Progenitor cell of endocrine pancreas (in vitro differentiated cells): Measurements from ENCODE around the gene HGFAC. TPM values are rescaled to one million over a fixed set of nuclear protein-coding genes. Genes with fewer than 3 reads are reported as not detected.

Source experiments
- DNase-seq: peaks from one replicate; pipeline ENCODE4 v3.0.0; 2021; ENCODE audit warnings: low spot score; ENCODE audit not compliant: unreplicated experiment
- H3K27ac Mint-ChIP-seq: 2 replicates; pipeline ENCODE4 v1.8.0; 2021; ENCODE audit warnings: mild to moderate bottlenecking, moderate library complexity, mixed read lengths
- H3K27me3 Mint-ChIP-seq: 2 replicates; pipeline ENCODE4 v1.8.0; 2021; ENCODE audit warnings: mixed read lengths
- H3K36me3 Mint-ChIP-seq: 2 replicates; pipeline ENCODE4 v1.8.0; 2022; ENCODE audit warnings: mixed read lengths; ENCODE audit not compliant: insufficient read depth
- H3K4me1 Mint-ChIP-seq: 2 replicates; pipeline ENCODE4 v1.8.0; 2021; ENCODE audit warnings: low read depth, mixed read lengths
- H3K4me3 Mint-ChIP-seq: 2 replicates; pipeline ENCODE4 v1.8.0; 2021; ENCODE audit warnings: low read depth, mild to moderate bottlenecking, moderate library complexity, mixed read lengths
- H3K9me3 Mint-ChIP-seq: 2 replicates; pipeline ENCODE4 v1.8.0; 2021; ENCODE audit warnings: low read depth, mixed read lengths
- CTCF ChIP-seq: fragments of 200-600 bp; sonication (generic); IDR thresholded peaks from one replicate; pipeline ENCODE4 v1.5.0; 2021; ENCODE audit warnings: antibody characterized with exemption, mild to moderate bottlenecking; ENCODE audit not compliant: unreplicated experiment
- total RNA-seq: library from RNA; stranded (reverse); gene quantifications from 2 replicates; pipeline ENCODE4 v1.2.1, GENCODE V29; 2021

The HGFAC gene
- total RNA-seq, 1 donor from 2014 or later = 7.5 TPM

GRCh38 chr4:3475041-3475712 lies 33.4 kb downstream of the HGFAC start:
- Mint-ChIP-seq H3K36me3 (no peaks in the 10 kb centered on the region), H3K27me3 (peaks cover 31% of the 10 kb centered on the region), H3K27ac (no peak overlapping the region), H3K4me3 (no peak overlapping the region), H3K4me1 (no peaks in the 10 kb centered on the region), H3K9me3 (no peaks in the 10 kb centered on the region)
- no peak for DNase-seq
- TF ChIP-seq CTCF = no peak

- Mint-ChIP-seq H3K4me3 (no peak overlapping the region), H3K4me1 (no peaks in the 10 kb centered on the region), H3K27ac (no peak overlapping the region), H3K9me3 (no peaks in the 10 kb centered on the region), H3K27me3 (peaks cover 28% of the 10 kb centered on the region), H3K36me3 (no peaks in the 10 kb centered on the region)
- no peak for DNase-seq
- TF ChIP-seq CTCF = no peak
These were observed 34.0 kb downstream of the HGFAC start for GRCh38 chr4:3475713-3476260.

- no peak overlapping the region for H3K27ac Mint-ChIP-seq
- peaks cover 28% of the 10 kb centered on the region for H3K27me3 Mint-ChIP-seq
- H3K9me3 Mint-ChIP-seq = no peaks in the 10 kb centered on the region
- H3K36me3 Mint-ChIP-seq = no peaks in the 10 kb centered on the region
- peaks cover 2% of the 10 kb centered on the region for H3K4me1 Mint-ChIP-seq
- DNase-seq = no peak
- no peak overlapping the region for H3K4me3 Mint-ChIP-seq
- TF ChIP-seq CTCF = no peak
These were observed 34.6 kb downstream of the HGFAC start for GRCh38 chr4:3476341-3476747.

- Mint-ChIP-seq H3K4me1 (peaks cover 2% of the 10 kb centered on the region), H3K9me3 (no peaks in the 10 kb centered on the region), H3K4me3 (no peak overlapping the region), H3K27me3 (peaks cover 31% of the 10 kb centered on the region), H3K36me3 (no peaks in the 10 kb centered on the region), H3K27ac (no peak overlapping the region)
- no peak for TF ChIP-seq CTCF
- no peak for DNase-seq
These were observed 35.4 kb downstream of the HGFAC start for GRCh38 chr4:3476936-3477749.

- H3K27ac Mint-ChIP-seq = no peak overlapping the region
- peaks cover 31% of the 10 kb centered on the region for H3K27me3 Mint-ChIP-seq
- no peaks in the 10 kb centered on the region for H3K9me3 Mint-ChIP-seq
- no peak for TF ChIP-seq CTCF
- H3K4me3 Mint-ChIP-seq = no peak overlapping the region
- no peaks in the 10 kb centered on the region for H3K36me3 Mint-ChIP-seq
- peaks cover 2% of the 10 kb centered on the region for H3K4me1 Mint-ChIP-seq
- no peak for DNase-seq
These were observed 36.1 kb downstream of the HGFAC start for GRCh38 chr4:3477750-3478430.
